Stimulated activated CD4-positive, alpha-beta T cell treated with anti-CD3 and anti-CD28 coated beads, Interleukin-1b, Interleukin-23, amount 100 ng/mL, for 48 hours (primary cell): ENCODE results near the gene IFT122.
"Not testable (repeated sequence)": the region's sequence is repeated elsewhere in the genome, so short reads cannot be mapped to it uniquely, and the experiment has no call there.

ENCODE experiments used
- DNase-seq: peaks from one replicate; pipeline ENCODE4 v3.0.0-alpha.2; 2020

The IFT122 gene, protein sequence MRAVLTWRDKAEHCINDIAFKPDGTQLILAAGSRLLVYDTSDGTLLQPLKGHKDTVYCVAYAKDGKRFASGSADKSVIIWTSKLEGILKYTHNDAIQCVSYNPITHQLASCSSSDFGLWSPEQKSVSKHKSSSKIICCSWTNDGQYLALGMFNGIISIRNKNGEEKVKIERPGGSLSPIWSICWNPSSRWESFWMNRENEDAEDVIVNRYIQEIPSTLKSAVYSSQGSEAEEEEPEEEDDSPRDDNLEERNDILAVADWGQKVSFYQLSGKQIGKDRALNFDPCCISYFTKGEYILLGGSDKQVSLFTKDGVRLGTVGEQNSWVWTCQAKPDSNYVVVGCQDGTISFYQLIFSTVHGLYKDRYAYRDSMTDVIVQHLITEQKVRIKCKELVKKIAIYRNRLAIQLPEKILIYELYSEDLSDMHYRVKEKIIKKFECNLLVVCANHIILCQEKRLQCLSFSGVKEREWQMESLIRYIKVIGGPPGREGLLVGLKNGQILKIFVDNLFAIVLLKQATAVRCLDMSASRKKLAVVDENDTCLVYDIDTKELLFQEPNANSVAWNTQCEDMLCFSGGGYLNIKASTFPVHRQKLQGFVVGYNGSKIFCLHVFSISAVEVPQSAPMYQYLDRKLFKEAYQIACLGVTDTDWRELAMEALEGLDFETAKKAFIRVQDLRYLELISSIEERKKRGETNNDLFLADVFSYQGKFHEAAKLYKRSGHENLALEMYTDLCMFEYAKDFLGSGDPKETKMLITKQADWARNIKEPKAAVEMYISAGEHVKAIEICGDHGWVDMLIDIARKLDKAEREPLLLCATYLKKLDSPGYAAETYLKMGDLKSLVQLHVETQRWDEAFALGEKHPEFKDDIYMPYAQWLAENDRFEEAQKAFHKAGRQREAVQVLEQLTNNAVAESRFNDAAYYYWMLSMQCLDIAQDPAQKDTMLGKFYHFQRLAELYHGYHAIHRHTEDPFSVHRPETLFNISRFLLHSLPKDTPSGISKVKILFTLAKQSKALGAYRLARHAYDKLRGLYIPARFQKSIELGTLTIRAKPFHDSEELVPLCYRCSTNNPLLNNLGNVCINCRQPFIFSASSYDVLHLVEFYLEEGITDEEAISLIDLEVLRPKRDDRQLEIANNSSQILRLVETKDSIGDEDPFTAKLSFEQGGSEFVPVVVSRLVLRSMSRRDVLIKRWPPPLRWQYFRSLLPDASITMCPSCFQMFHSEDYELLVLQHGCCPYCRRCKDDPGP

GRCh38 chr3:129439817-129440617, at the start of gene IFT122, which contains the start of gene MBD4:
Gene IFT122 (plus strand): TSS chr3:129440224. CDS start chr3:129440331, 107 bp downstream.
Gene MBD4 (minus strand): TSS chr3:129439948. CDS start chr3:129439833, 115 bp downstream.
- DNase-seq: peak; percentile 99

GRCh38 chr3:129391583-129391982, 48.4 kb upstream of the IFT122 start:
- DNase-seq: not testable (repeated sequence)

DNA sequence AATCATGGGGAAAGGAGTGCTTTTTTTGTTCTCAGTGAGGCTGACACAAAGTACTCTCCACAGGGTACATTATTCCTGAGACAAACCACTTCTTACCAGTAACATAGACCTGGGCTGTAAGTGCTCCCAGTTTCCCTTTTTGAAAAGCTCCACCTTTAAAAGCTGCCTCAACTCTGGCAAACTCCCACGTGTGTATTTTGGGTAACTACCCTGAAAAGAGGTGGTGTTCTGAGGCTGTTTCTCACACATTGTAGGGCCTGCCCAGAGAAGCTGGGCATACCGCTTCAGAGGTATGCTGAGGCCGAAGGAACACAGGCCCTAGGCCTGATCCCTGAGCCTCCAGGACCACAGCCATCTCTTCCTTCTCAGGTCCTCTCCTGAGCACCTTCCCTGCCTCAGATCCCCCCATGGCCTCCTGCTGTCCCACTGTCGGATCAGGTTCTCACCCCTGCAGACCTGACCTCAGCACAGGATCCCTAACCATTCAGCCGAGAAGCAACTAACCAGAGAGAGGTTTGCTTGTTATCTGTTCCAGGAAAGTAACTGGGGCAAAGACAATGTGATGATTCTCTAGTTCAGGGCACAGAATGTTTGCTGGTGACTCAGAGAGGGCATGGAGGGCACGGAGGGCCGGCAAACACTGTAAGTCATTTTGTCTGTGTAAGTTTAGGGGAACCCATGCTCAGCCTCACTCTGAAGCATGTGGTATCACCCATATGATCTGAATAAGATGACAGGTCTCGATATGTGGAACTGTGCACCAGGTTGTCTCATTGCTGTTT, 47.7 kb upstream of the IFT122 start:
- not testable (repeated sequence) for DNase-seq

DNA sequence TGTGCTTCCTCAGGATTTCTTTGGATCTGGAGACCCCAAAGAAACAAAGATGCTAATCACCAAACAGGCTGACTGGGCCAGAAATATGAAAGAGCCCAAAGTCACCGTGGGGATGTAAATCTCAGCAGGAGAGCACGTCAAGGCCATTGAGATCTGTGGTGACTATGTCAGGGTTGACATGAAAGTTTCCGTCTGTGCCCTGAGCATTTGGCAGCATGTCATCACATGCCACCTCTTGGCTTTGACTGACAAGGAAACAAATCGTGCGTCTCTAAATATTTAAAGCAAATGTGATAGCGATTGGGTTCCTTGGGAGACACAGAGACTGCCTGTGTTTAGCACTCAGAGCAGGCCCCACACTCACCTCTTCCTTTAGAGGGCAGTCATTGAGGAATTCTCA, 46.8 kb upstream of the IFT122 start:
- DNase-seq: no peak

GRCh38 chr3:129393760-129394564, 46.1 kb upstream of the IFT122 start:
- not testable (repeated sequence) for DNase-seq

DNA sequence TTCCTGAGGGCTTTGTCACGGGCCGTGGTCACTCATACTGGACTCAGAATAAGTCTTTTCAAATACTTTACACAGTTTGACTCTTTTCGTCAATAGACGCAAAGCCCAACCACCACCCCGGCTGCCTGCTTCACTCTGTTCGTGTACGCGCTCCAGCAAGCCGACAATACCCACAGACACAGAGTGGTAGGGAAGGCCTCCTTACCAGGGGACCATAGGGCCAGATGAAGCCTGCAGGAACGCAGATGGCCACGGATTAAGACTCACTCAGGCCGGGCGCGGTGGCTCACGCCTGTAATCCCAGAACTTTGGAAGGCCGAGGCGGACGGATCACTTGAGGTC, 41.2 kb upstream of the IFT122 start:
- DNase-seq: peak; percentile 10

DNA sequence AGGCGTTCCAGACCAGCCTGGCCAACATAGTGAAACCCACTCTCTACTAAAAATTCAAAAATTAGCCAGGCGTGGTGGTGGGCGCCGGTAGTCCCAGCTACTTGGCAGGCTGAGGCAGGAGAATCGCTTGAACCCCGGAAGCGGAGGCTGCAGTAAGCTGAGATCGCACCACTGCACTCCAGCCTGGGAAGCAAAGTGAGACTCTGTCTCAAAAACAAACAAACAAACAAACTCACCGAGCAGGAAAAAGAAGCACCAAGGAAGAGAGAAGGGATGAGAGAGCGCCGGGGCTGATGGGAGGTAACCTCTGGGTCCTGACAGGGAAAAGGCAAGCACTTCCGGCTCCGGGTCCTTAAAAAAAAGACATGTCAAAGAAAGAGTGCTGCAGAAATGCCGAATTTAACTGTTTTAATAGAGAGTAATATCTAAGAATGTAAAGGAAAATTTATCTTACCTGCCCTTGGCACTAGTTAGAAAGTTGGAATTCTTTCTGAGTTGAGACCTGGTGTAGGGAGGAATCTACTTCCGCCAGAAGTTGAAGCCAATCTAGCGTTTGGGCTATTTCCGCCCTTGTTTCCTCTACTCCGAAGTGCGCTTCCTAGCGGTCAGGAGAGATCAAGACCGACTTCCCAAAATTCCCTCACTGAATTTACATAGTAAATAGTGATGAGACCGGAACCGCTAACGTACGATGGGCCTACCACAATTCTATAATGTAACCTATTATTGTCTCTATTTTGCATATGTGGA, 40.7 kb upstream of the IFT122 start:
- DNase-seq: peak; percentile 74

DNA sequence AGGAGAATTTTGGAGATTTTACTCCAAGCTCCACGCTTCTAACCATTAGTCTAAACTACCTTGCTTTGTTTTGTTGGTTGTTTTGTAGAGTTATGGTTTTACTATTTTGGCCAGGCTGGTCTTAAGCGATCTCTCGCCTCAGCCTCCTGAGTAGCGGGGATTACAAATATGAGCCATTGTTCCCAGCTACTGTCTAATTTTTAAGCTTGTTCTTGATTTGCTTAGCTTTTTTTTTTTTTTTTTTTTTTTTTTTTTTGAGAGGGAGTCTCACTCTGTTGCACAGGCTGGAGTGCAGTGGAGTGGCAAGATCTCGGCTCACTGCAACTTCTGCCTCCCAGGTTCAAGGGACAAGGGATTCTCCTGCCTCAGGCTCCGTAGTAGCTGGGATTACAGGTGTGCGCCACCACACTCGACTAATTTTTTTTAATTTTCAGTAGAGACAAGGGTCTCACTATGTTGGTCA, 40.1 kb upstream of the IFT122 start:
- DNase-seq: peak; percentile 37

GRCh38 chr3:129402210-129402609, 37.8 kb upstream of the IFT122 start:
- DNase-seq: no peak

- no peak for DNase-seq
Observed at GRCh38 chr3:129402616-129403015, 37.4 kb upstream of the IFT122 start.

- DNase-seq: no peak
Observed at GRCh38 chr3:129403450-129403849, 36.6 kb upstream of the IFT122 start.

- DNase-seq: no peak
Observed at GRCh38 chr3:129404130-129404529, 35.9 kb upstream of the IFT122 start.

GRCh38 chr3:129404610-129405009, 35.4 kb upstream of the IFT122 start:
- DNase-seq: no peak

DNA sequence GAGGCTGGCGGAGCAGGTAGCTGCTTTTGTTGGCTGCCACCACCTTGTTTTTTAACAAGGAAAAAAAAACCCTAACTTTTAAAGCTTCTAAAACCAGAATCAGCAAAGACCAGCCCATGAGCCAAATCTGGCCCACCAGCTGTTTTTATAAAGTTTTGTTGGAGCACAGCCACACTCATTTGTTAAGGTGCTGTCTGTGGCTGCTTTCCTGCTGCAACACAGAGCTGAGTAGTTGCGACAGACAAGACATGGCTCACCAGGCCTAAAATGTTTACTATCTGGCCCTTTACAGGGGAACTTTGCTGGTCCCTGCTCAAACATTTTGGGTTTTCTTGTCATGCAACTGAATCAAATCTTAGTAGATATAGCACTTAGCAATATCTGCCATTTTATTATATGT, 30.5 kb upstream of the IFT122 start:
- DNase-seq: no peak

DNA sequence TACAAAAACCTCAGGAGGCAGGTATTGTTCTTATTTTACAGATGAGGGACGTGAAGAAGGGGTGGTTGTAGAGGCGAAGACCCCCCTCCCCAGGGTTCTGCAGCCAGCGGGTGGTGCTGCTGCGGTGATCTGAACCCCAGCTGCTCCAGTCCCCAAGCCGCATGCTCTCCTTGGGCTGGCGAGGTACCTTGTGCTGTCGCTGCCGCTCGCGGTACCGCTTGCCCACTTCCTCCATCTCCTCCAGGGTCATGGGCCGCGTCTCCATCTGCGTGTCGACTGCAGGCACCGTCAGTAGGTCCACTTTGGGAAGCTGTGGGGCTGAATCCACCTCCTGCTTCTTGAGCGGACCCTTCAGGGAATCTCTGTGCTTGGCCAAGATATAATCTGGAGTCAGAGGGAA, 29.1 kb upstream of the IFT122 start:
- DNase-seq: no peak

- DNase-seq: no peak
Observed at GRCh38 chr3:129412542-129413198, 27.4 kb upstream of the IFT122 start.

DNA sequence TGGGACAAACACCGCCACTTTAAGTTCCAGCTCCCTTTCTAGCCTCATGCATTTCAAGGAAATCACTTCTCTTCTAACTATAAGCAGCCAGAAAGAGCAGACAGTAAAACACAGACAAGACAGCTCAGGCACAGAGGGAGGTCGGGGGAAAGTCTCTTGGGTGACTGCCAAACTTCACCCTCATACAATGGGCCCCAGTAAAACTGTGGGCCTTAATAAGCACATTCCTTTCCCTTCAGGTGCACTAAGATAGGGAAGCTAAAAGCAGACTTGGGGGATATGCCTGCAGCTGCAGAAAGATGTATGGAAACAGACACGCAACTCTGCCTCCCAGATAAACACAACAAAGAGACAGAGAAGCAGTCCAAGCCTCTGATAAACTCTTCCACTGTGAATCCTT, 26.8 kb upstream of the IFT122 start:
- DNase-seq: not testable (repeated sequence)

- no peak for DNase-seq
Observed at GRCh38 chr3:129413687-129414506, 26.1 kb upstream of the IFT122 start.
